Memory B cell (primary cell): Measurements from ENCODE around the gene SAAL1.

Experiments used
- ATAC-seq: fragments of 150-1000 bp; cut with Tn5 transposase; 2 replicates; pipeline ENCODE4 v1.10.0; 2021; ENCODE audit warnings: low read depth, mild to moderate bottlenecking, moderate library complexity
- DNase-seq, 2 donors: peaks; one replicate each; pipeline ENCODE4 v3.0.0; 2022; ENCODE audit warnings: low spot score in 2 of 2
- H3K27ac Mint-ChIP-seq: one replicate; pipeline ENCODE4 v1.8.0; 2022; ENCODE audit warnings: mild to moderate bottlenecking, moderate library complexity, mixed read lengths
- H3K27me3 Mint-ChIP-seq: one replicate; pipeline ENCODE4 v1.8.0; 2022; ENCODE audit warnings: mixed read lengths
- H3K36me3 Mint-ChIP-seq: one replicate; pipeline ENCODE4 v1.8.0; 2022; ENCODE audit warnings: mild to moderate bottlenecking, mixed read lengths
- H3K4me1 Mint-ChIP-seq: one replicate; pipeline ENCODE4 v1.8.0; 2022; ENCODE audit warnings: mixed read lengths
- H3K4me3 Mint-ChIP-seq: one replicate; pipeline ENCODE4 v1.8.0; 2022; ENCODE audit warnings: mild to moderate bottlenecking, moderate library complexity, mixed read lengths
- H3K9me3 Mint-ChIP-seq: one replicate; pipeline ENCODE4 v1.8.0; 2022; ENCODE audit warnings: mixed read lengths

Gene SAAL1

DNA sequence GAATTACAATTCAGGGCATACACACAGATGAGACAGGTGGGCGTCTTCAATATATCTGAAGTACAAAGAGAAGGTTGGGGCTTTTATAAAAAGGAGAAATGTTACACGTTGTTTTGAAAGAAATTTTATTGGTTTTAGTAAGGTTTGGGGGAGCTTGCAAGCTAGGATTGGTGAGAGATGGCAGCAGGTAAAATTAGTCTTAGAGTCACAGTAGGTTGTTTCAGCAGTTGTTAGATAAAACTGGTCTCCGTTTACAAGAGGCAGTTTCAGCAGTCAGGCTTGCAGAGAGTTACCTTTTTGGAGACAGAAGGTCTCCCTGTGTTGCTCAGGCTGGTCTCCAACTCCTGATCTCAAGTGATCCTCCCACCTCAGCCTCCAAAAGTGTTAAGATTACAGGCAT, 2.4 kb upstream of the SAAL1 start:
- Mint-ChIP-seq H3K27ac (no peak overlapping the region), H3K4me3 (no peak overlapping the region), H3K27me3 (peaks cover 4% of the 10 kb centered on the region), H3K4me1 (peaks cover 8% of the 10 kb centered on the region), H3K9me3 (no peaks in the 10 kb centered on the region), H3K36me3 (no peaks in the 10 kb centered on the region)
- no peak for ATAC-seq
- no peak for DNase-seq

DNA sequence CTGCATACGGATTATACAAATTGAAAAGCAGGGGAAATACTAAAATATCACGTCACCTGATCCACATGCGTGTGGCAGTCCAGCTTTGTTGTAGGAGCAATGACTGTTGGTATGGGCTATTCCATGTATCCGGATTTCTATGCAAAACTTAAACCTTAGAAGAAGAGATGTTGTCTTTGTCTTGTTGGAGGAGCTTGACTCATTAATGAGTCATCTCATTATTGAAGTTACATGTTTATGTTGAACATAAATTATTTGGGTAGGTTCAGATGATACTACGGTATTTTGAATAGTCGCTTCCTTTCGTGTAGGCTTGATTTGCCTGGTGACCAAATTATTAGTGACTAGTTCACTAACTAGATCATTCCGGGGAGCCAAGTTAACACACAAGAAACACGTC, 806 bp upstream of the SAAL1 start:
- no peak for DNase-seq
- peak overlapping the region; percentile 4 for H3K4me3 Mint-ChIP-seq
- ATAC-seq, result no peak
- no peaks in the 10 kb centered on the region for H3K9me3 Mint-ChIP-seq
- H3K36me3 Mint-ChIP-seq, result peaks cover 12% of the 10 kb centered on the region
- peaks cover 4% of the 10 kb centered on the region for H3K27me3 Mint-ChIP-seq
- peaks cover 8% of the 10 kb centered on the region for H3K4me1 Mint-ChIP-seq
- H3K27ac Mint-ChIP-seq, result no peak overlapping the region

DNA sequence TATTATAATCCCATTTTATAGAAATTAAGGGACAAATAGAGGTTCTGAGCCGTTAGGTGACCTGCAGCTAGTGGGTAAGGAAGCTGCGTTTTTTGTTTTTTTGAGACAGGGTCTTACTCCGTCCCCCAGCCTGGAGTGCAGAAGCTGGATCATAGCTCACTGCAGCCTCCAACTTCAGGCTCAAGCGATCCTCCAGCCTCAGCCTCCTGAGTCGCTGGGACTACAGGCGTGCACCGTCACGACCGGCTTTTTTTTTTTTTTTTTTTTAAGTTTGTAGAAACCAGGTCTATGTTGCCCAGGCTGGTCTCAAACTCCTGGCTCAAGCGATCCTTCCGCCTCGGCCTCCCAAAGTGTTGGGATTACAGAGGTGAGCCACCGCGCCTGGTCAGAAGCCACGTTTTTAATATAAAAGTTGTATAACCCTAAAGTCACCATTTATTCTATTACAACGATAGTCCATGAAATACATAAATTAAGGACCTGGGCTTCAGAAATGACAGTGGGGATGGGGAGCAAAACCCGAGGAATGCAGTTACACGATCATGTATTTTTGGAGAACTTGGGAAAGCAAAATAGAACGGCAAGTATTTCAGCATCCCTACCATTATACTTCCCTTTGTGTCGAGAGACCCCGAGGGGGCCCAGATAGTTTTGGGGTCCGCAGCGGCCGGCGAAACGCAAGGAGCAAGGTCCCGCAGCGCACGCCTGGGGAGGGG, 638 bp downstream of the SAAL1 start:
- no peak for DNase-seq
- H3K27ac Mint-ChIP-seq, result peak overlapping the region; percentile 89
- H3K4me1 Mint-ChIP-seq, result peaks cover 16% of the 10 kb centered on the region
- ATAC-seq, result no peak
- H3K36me3 Mint-ChIP-seq, result peaks cover 21% of the 10 kb centered on the region
- H3K9me3 Mint-ChIP-seq, result no peaks in the 10 kb centered on the region
- H3K4me3 Mint-ChIP-seq, result peak overlapping the region; percentile 94
- H3K27me3 Mint-ChIP-seq, result no peaks in the 10 kb centered on the region

DNA sequence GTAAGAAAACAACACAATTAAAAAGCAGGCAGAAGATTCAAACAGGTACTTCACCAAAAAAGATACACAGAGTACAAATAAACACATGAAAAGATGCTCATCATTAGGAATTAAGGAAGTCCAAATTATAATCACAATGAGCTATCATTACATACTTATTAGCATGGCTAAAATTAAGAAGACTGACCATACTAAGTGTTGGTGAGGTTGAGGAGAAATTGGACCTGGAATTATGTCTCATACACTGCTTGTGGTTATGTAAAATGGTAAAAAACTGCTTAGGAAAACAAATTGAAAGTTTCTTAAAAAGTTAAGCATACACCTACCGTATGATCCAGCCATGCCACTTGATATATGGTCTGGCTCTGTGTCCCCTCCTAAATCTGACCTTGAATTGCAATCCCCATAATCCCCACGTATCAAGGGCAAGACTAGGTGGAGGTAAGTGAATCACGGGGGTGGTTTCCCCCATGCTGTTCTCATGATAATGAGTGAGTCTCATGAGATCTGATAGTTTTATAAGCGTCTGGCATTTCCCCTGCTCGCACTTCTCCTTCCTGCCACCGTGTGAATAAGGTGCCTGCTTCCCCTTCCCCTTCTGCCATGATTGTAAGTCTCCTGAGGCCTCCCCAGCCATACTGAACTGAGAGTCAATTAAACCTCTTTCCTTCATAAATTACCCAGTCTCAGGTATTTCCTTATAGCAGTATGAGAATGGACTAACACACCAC, 4.8 kb downstream of the SAAL1 start:
- peaks cover 29% of the 10 kb centered on the region for H3K36me3 Mint-ChIP-seq
- no peak overlapping the region for H3K4me3 Mint-ChIP-seq
- H3K9me3 Mint-ChIP-seq, result no peaks in the 10 kb centered on the region
- peak; percentile 22 for ATAC-seq
- no peak for DNase-seq
- no peaks in the 10 kb centered on the region for H3K27me3 Mint-ChIP-seq
- H3K27ac Mint-ChIP-seq, result peak overlapping the region; percentile 86
- peaks cover 19% of the 10 kb centered on the region for H3K4me1 Mint-ChIP-seq

DNA sequence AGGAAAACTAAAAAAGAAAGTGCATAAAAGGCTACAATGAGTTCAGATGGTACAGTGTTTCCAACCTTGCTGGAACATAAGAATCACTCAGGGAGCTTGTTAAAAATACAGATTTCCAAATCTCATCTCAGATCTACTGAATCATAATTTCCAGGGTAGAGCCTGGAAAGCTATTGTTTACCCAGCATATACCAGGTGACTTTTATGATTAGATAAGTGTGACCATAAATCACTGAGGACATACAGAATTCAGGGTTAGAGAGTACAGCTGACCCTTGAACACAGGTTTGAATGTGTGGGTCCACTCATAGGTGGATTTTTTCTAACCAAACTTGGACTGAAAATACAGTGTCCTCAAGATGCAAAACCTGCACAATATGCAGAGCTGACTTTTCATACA, 11.9 kb downstream of the SAAL1 start:
- Mint-ChIP-seq H3K4me1 (peaks cover 3% of the 10 kb centered on the region), H3K4me3 (no peak overlapping the region), H3K27me3 (no peaks in the 10 kb centered on the region), H3K36me3 (peaks cover 36% of the 10 kb centered on the region), H3K27ac (no peak overlapping the region), H3K9me3 (no peaks in the 10 kb centered on the region)
- DNase-seq (no peak), ATAC-seq (no peak)

DNA sequence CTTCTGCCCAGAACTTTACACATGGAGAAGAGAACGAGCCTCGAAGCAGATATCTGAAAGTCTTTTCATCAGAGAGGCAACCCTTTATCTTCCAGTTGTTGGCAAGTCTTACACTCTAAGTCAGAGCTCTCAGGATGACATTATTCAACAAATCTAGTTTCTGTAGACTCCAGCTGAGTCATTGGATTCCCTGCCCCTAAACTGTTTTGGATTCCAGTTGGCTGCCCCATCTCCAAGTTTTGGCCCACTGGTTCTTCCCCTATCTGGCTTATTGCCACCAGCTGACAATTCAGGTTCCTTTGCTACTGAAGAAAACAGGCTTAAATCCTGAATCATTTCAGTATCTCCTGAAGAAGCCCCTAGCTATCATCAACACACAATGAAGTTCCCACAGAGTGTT, 14.2 kb downstream of the SAAL1 start:
- Mint-ChIP-seq H3K9me3 (no peaks in the 10 kb centered on the region), H3K4me3 (no peak overlapping the region), H3K4me1 (peaks cover 3% of the 10 kb centered on the region), H3K36me3 (peaks cover 43% of the 10 kb centered on the region), H3K27me3 (no peaks in the 10 kb centered on the region), H3K27ac (no peak overlapping the region)
- no peak for ATAC-seq
- no peak for DNase-seq

DNA sequence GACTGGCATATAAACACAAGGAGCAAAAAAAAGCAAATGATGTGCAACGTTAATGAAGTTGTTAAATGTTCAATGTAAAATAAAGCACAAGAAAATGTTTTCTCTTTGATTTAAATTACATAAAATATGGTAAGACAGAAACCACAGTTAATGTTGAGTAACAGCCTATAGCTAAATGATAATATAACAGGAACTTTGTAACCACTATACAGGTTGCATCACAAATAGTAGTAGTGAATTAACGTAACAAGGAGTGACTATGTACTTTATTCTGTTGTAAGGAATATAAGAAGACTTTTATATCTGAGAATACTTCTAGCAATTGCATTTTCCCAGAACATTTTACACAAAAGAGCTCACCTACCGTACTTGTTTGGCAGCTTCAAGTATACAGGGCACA, 16.9 kb downstream of the SAAL1 start:
- H3K27ac Mint-ChIP-seq, result no peak overlapping the region
- no peak for DNase-seq
- H3K4me3 Mint-ChIP-seq, result no peak overlapping the region
- ATAC-seq, result no peak
- peaks cover 38% of the 10 kb centered on the region for H3K36me3 Mint-ChIP-seq
- no peaks in the 10 kb centered on the region for H3K4me1 Mint-ChIP-seq
- no peaks in the 10 kb centered on the region for H3K9me3 Mint-ChIP-seq
- H3K27me3 Mint-ChIP-seq, result no peaks in the 10 kb centered on the region

DNA sequence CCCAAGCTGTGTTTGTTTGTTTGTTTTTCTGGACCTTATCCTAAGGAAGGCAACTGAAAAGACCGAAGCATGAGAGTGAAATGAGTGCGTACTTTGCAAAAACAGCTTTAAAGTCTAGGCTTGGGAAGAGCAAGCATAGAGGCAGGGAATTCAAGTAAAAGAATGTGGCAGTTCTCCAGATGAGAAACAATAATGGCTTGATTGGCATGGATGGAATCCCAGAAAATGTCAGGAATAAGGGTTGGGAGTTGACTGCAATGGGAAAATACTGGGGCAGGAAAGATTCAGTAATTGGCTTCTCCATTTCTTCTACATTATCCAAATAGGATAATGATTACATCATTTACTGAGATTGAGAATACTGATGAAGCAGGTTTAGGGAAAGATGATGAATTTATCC, 17.5 kb downstream of the SAAL1 start:
- Mint-ChIP-seq H3K27ac (no peak overlapping the region), H3K4me3 (no peak overlapping the region), H3K27me3 (no peaks in the 10 kb centered on the region), H3K4me1 (no peaks in the 10 kb centered on the region), H3K36me3 (peaks cover 34% of the 10 kb centered on the region), H3K9me3 (no peaks in the 10 kb centered on the region)
- DNase-seq, result no peak
- no peak for ATAC-seq

DNA sequence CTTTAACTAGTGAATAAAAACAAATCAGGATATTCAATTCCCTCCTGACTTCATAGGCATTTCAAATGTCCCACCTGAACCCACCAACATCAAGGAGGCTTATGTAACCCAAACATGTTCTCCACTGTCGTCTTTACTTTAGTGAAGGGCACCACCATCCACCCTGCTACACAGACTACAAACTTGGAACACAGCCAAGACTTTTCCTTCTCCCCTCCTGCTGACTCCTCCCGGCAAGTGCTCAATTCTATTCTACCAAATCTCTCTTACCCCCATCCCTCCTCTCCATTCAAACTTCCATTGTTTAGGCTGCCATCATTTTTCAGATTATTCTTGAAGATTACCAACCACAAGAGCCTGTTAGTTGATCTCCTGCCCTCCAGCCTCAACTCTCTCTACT, 24.3 kb downstream of the SAAL1 start:
- Mint-ChIP-seq H3K4me1 (no peaks in the 10 kb centered on the region), H3K36me3 (peaks cover 27% of the 10 kb centered on the region), H3K4me3 (no peak overlapping the region), H3K27me3 (no peaks in the 10 kb centered on the region), H3K27ac (peak overlapping the region; percentile 71), H3K9me3 (no peaks in the 10 kb centered on the region)
- ATAC-seq (no peak), DNase-seq (no peak)

DNA sequence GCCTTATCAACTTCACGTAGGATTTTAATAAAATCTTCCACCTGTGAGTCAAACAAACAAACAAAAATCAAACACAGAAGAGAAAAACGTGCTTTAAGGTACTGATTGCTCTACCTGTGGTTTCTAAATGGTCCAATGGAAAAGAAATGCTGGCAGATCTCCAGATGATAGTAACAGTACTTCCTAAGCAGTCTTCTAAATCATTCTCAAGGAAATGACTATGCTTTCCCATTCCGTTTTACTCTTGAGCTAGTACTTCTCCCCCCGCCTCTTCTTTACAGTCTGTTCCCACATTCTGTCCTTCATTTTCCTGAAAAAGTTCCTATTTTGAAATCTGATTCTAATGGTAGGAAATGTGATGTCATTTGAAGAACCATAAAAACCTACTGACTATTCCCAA, 25.4 kb downstream of the SAAL1 start:
- Mint-ChIP-seq H3K9me3 (no peaks in the 10 kb centered on the region), H3K4me1 (no peaks in the 10 kb centered on the region), H3K36me3 (peaks cover 27% of the 10 kb centered on the region), H3K27ac (no peak overlapping the region), H3K27me3 (no peaks in the 10 kb centered on the region), H3K4me3 (no peak overlapping the region)
- DNase-seq (no peak), ATAC-seq (no peak)

DNA sequence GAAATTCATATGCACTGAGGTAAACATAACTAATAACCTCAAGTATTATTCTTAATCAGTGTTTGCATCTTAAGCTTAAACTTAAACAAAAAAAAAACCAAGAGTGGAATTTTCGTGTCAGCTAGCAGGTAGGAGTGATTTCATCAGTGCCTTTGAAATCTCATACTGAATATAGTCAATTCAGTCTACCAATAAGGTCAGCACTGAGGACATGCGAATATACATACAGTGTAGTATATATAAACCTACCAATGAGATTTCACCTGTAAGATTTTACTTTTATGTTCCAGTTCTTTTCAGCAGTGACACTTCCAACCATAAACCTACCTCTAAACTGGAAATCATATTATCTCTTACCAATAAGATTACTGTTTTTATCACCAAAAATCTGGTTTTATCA, 27.0 kb downstream of the SAAL1 start:
- Mint-ChIP-seq H3K4me3 (no peak overlapping the region), H3K27ac (no peak overlapping the region), H3K36me3 (peaks cover 25% of the 10 kb centered on the region), H3K9me3 (no peaks in the 10 kb centered on the region), H3K4me1 (no peaks in the 10 kb centered on the region), H3K27me3 (no peaks in the 10 kb centered on the region)
- DNase-seq, result no peak
- no peak for ATAC-seq

DNA sequence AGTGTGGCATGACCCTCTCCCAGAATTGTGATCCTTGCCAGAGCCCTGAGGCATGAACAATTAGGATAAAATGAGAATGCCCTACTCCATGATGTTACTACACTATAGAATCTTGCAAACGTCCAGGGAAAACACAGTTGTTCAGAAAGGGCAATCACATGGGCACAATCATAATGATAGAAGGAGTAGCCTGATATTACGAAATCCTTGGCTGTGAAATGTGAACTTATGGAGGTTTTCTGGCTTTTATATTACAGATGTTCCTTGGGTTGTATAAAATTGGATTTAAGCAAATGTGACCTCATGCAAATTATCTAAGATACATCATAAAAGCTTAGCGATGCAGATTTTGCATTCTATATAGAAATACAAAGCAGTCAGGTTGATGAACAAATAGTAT, 30.4 kb downstream of the SAAL1 start:
- no peak for DNase-seq
- H3K27me3 Mint-ChIP-seq, result no peaks in the 10 kb centered on the region
- ATAC-seq, result no peak
- no peaks in the 10 kb centered on the region for H3K4me1 Mint-ChIP-seq
- H3K9me3 Mint-ChIP-seq, result no peaks in the 10 kb centered on the region
- H3K36me3 Mint-ChIP-seq, result peaks cover 18% of the 10 kb centered on the region
- no peak overlapping the region for H3K4me3 Mint-ChIP-seq
- H3K27ac Mint-ChIP-seq, result no peak overlapping the region

DNA sequence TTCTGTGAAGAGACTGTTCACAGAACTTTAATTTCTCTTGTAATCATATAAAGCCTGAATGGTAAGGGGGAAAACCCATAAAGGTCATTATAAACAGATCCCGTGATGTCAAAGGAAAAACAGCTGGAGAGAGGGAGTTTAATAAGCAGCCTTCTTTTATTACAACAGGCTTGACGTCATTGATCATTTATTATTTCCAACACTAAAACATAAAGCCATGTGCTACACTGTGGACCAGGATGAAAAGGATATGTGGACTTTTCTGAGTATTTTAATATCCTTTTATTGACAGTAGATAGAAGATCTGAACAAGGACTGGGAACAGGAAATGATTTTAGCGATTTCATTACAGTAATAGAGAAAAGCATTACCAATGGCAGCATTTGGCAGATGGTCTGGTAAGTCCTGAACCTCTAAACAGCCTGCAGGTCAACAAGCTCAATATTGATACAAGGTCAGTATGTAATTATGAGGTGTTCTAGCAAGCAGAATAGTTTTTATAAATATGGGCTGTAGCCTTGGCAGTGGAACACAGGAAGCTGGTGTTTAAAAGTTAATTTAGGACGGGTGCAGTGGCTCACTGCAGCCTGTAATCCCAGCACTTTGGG, 34.7 kb downstream of the SAAL1 start:
- DNase-seq (no peak), ATAC-seq (no peak)
- Mint-ChIP-seq H3K27ac (no peak overlapping the region), H3K9me3 (no peaks in the 10 kb centered on the region), H3K4me1 (no peaks in the 10 kb centered on the region), H3K36me3 (peaks cover 15% of the 10 kb centered on the region), H3K4me3 (no peak overlapping the region), H3K27me3 (no peaks in the 10 kb centered on the region)

DNA sequence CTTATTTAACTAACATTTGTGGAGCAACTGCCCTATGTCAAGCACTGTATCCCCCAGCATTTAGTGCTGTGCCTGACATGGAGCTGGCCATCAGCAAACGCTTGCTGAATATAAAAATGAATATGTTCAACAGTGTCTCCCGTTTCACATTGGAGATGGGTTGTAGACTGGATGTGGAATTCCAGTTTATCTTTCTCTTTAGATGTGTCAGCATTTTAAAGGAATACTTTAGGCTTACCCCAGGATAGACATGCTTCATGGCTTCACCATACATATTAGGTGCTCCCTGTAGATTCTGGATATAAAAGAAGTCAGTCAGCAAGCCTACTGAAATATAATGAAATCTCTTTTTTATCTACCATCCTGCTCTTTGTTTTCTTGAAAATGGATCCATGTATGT, 38.5 kb downstream of the SAAL1 start:
- H3K27me3 Mint-ChIP-seq, result no peaks in the 10 kb centered on the region
- peaks cover 8% of the 10 kb centered on the region for H3K36me3 Mint-ChIP-seq
- ATAC-seq (no peak), DNase-seq (no peak)
- no peaks in the 10 kb centered on the region for H3K9me3 Mint-ChIP-seq
- H3K4me3 Mint-ChIP-seq, result no peak overlapping the region
- no peak overlapping the region for H3K27ac Mint-ChIP-seq
- H3K4me1 Mint-ChIP-seq, result peaks cover 3% of the 10 kb centered on the region
